DND-41 (cell line): ENCODE data around the gene DLST.

Source experiments
- CTCF ChIP-seq: IDR thresholded peaks from 2 replicates; pipeline ENCODE4 v1.5.1; 2012; ENCODE audit warnings: borderline replicate concordance, low read length, moderate library complexity, mild to moderate bottlenecking; ENCODE audit not compliant: poor library complexity, severe bottlenecking; ENCODE audit errors: extremely low read depth
- EZH2 ChIP-seq: IDR thresholded peaks from 3 replicates; pipeline ENCODE4 v1.6.1; 2012; ENCODE audit warnings: borderline replicate concordance, low read depth, mild to moderate bottlenecking, moderate library complexity, low read length, inconsistent platforms; ENCODE audit not compliant: severe bottlenecking

DNA sequence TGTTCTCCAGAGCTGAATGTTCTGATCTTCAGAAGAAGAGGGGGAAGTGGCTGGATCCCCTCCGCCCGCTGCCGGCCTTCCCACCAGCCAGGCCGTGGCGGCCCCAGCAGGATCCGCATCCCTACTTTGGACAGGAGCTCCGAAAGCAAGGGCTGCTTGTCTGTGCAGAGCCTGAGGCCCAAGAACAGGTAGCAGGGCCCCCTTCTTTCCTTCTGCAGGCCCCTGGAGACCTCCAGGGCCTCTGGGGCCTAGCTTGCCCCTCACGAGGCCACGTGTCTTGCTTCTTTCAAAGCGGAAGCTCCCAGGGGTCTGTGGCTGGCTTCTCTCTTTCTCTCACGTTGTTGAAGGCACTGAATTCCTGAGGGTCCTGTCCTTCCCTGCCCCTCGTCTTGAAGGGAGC lies 60.5 kb downstream of the DLST start:
- no peak for TF ChIP-seq CTCF
- no peak for TF ChIP-seq EZH2
